ES-I3 (cell line): ENCODE results near the gene HIBCH.
"Not testable (repeated sequence)": the region's sequence is repeated elsewhere in the genome, so short reads cannot be mapped to it uniquely, and the experiment has no call there.

Experiments used
- H3K36me3 ChIP-seq: 2 replicates; pipeline ENCODE4 v1.6.1; 2013; ENCODE audit warnings: mild to moderate bottlenecking, low read length, control low read depth, moderate library complexity; ENCODE audit not compliant: insufficient read depth
- H3K4me1 ChIP-seq: 2 replicates; pipeline ENCODE4 v1.6.1; 2013; ENCODE audit warnings: mild to moderate bottlenecking, control low read depth, low read length; ENCODE audit not compliant: insufficient read depth
- H3K9ac ChIP-seq: 2 replicates; pipeline ENCODE4 v1.6.1; 2013; ENCODE audit warnings: low read depth, mild to moderate bottlenecking, low read length, moderate library complexity
- H3K9me3 ChIP-seq: 2 replicates; pipeline ENCODE4 v1.6.1; 2013; ENCODE audit warnings: mild to moderate bottlenecking, low read length, moderate library complexity; ENCODE audit not compliant: control insufficient read depth, insufficient read depth

The HIBCH gene

DNA sequence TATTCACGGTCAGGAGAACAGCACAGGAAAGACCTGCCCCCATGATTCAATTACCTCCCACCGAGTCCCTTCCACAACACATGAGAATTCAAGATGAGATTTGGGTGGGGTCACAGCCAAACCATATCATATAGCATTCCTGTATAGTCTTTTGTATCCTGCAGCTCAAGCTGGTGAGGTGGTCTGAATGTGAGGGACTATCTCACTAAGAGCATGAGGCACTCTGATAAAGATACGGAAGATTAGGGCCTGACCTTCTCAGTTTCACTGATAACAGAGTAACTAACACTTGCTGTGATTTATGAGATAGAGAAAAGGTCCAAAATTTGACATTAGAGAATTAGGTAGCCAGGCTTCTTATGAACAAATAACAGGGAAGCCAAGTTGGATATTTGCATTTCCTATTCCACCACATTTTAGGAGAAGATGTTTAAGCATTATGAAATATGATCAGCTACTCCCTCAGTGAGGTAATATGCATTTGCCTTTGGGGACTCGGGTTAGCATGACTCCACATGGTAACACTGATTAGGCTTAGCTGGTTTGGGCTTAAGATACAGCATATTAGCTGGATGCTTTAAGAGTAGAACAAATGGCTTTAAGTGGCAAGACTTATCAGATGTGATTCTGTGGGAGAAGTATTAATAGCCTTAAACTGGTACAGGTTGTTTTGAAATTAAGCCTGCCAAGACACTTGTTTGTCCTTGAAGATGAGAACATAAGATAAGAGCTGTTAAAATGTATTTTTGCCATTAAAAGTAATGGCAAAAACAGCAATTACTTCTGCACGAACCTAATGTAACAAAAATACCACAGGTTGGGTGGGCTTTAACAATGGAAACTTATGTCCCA lies 150.2 kb downstream of the HIBCH start:
- Histone ChIP-seq H3K9me3 (peaks cover under 1% of the 10 kb centered on the region; the same call in 1 of the 2 replicates), H3K9ac (no peak overlapping the region), H3K36me3 (no peaks in the 10 kb centered on the region), H3K4me1 (no peaks in the 10 kb centered on the region)

- H3K4me1 ChIP-seq = no peaks in the 10 kb centered on the region
- H3K36me3 ChIP-seq = no peaks in the 10 kb centered on the region
- H3K9me3 ChIP-seq = no peaks in the 10 kb centered on the region; the same call in 1 of the 2 replicates
- no peak overlapping the region for H3K9ac ChIP-seq
These were observed 151.9 kb downstream of the HIBCH start for GRCh38 chr2:190167702-190168101.

- Histone ChIP-seq H3K9me3 (no peaks in the 10 kb centered on the region; the same call in 1 of the 2 replicates), H3K4me1 (no peaks in the 10 kb centered on the region), H3K36me3 (no peaks in the 10 kb centered on the region), H3K9ac (no peak overlapping the region)
These were observed 154.1 kb downstream of the HIBCH start for GRCh38 chr2:190165491-190165890.

DNA sequence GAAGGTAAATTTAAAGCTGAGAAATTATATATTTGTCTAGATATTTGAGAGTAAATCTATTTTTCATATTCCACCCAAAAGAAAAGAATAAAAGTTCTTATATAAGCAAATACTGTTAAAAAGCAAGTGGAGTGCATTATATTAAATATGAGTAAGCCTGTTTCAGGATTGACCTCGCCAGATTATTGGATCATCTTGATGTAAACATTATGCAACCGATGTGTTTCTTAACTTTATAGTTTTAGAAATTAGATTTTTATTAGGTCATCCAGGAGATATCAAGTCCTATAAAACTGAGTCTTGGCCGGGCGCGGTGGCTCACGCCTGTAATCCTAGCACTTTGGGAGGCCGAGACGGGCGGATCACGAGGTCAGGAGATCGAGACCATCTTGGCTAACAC lies 156.8 kb downstream of the HIBCH start:
- Histone ChIP-seq H3K9me3 (no peaks in the 10 kb centered on the region; the same call in 1 of the 2 replicates), H3K9ac (no peak overlapping the region), H3K36me3 (no peaks in the 10 kb centered on the region), H3K4me1 (no peaks in the 10 kb centered on the region; the same call in 1 of the 2 replicates)

DNA sequence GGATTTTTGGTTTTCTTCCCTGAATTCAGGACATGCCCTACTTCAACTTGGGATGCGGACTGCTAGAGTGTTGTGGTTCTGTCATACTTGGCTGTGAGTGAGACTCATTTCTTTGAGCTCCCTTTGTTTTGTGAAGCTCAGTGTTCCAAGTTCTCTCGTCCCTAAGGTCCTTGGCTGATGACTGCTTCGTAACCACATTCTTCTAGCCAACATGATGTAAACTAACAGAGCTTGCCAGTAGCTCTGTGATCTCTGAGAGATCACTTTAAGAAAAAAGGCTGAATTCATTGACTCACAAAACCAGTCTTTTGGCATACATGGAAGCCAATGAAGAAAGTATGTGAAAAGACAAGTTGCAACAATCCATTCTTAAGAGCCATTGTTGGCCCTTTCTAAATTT lies 160.2 kb downstream of the HIBCH start:
- Histone ChIP-seq H3K9me3 (no peaks in the 10 kb centered on the region), H3K36me3 (no peaks in the 10 kb centered on the region), H3K4me1 (no peaks in the 10 kb centered on the region; the same call in 1 of the 2 replicates), H3K9ac (no peak overlapping the region)

GRCh38 chr2:190158798-190159434 lies 160.7 kb downstream of the HIBCH start:
- H3K4me1 ChIP-seq = no peaks in the 10 kb centered on the region; the same call in 1 of the 2 replicates

DNA sequence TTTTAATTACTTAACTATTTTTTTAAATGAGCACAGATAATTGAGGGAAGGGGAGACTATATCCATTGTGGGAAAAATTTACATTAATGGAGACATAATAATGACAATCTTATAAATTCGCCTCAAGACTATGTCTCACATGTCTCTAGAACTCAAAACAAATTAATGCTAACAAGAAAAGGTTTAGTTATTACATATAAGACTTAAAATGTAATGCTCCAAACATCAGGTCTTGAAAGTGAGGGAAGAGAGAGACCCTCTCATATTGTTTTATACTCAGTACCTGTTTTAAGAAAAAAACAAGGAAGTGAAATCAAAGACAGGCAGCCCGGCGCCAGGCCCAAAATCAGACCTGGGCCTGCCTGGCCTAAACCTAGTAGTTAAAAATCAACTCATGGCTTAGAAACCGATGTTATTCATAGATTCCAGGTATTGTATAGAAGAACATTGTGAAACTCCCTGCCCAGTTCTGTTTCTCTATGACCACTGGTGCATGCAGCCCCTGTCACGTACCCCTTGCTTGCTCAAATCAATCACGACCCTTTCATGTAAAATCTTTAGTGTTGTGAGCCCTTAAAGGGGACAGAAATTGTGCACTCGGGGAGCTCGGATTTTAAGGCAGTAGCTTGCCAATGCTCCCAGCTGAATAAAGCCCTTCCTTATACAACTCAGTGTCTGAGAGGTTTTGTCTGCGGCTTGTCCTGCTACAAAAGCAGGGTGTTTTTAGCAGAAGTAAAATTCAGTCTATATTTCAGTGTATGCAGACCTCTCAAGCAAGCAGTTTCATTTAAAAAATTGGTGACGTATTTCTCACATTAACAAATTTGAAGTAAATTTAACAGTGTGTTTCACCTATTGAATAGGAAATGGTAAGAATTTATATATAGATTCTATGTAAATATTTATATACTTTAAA lies 161.8 kb downstream of the HIBCH start:
- not testable (repeated sequence) for H3K9ac ChIP-seq, H3K36me3 ChIP-seq, H3K4me1 ChIP-seq, H3K9me3 ChIP-seq

More at GRCh38 chr2:190158798-190159434, 160.7 kb downstream of the HIBCH start:
- no peak overlapping the region for H3K9ac ChIP-seq
- no peaks in the 10 kb centered on the region for H3K9me3 ChIP-seq
- H3K36me3 ChIP-seq = no peaks in the 10 kb centered on the region

GRCh38 chr2:190156530-190157212 lies 163.0 kb downstream of the HIBCH start:
- Histone ChIP-seq H3K9ac (no peak overlapping the region), H3K9me3 (no peaks in the 10 kb centered on the region), H3K36me3 (no peaks in the 10 kb centered on the region), H3K4me1 (no peaks in the 10 kb centered on the region; the same call in 1 of the 2 replicates)
